Activated B cell treated with CpG ODN at 0.5 μM for 24 hours (primary cell): ENCODE data around the gene MEF2B. TPM values are rescaled to one million over a fixed set of nuclear protein-coding genes. Genes with fewer than 3 reads are reported as not detected.

Source experiments
- ATAC-seq: fragments of 200-7000 bp; cut with Tn5 transposase; one replicate; pipeline ENCODE4 v1.10.0; 2021; ENCODE audit warnings: low read depth, mild to moderate bottlenecking, moderate library complexity
- CTCF ChIA-PET: fragments of 350-600 bp; sonication (Branson Sonifier 250); formaldehyde crosslinking; loops from one replicate; lab custom pipeline; 2021; ENCODE audit warnings: antibody characterized with exemption; lab: Charles Lee
- POLR2A ChIA-PET: fragments of 350-600 bp; sonication (Branson Sonifier 250); formaldehyde crosslinking; loops from one replicate; lab custom pipeline; 2021; ENCODE audit warnings: antibody characterized with exemption; lab: Charles Lee
- DNase-seq: peaks from one replicate; pipeline ENCODE4 v3.0.0; 2022
- H3K27ac Mint-ChIP-seq: one replicate; pipeline ENCODE4 v1.8.0; 2020; ENCODE audit warnings: mixed read lengths
- H3K27me3 Mint-ChIP-seq: one replicate; pipeline ENCODE4 v1.8.0; 2021; ENCODE audit warnings: mixed read lengths
- H3K36me3 Mint-ChIP-seq: one replicate; pipeline ENCODE4 v1.8.0; 2021; ENCODE audit warnings: low read depth, mixed read lengths
- H3K4me1 Mint-ChIP-seq: one replicate; pipeline ENCODE4 v1.8.0; 2021; ENCODE audit warnings: mixed read lengths
- H3K4me3 Mint-ChIP-seq: one replicate; pipeline ENCODE4 v1.8.0; 2020; ENCODE audit warnings: mild to moderate bottlenecking, mixed read lengths
- H3K9me3 Mint-ChIP-seq: one replicate; pipeline ENCODE4 v1.8.0; 2020; ENCODE audit warnings: mixed read lengths
- intact Hi-C: fragments of 100-400 bp; cut with micrococcal nuclease; formaldehyde crosslinking; loops from one replicate; pipeline ENCODE4 v1.15.1; 2024
- total RNA-seq: library from RNA; stranded (reverse); gene quantifications from 2 replicates; pipeline ENCODE4 v1.2.3, GENCODE V29; 2022
- TF ChIP-seq, protein P1 (sequence below): fragments of 200-600 bp; IDR thresholded peaks from one replicate; pipeline ENCODE4 v1.8.0; 2022; ENCODE audit warnings: antibody characterized with exemption, mild to moderate bottlenecking

MEF2B gene
- total RNA-seq, 1 donor from 2014 or later: 15.5 TPM

DNA sequence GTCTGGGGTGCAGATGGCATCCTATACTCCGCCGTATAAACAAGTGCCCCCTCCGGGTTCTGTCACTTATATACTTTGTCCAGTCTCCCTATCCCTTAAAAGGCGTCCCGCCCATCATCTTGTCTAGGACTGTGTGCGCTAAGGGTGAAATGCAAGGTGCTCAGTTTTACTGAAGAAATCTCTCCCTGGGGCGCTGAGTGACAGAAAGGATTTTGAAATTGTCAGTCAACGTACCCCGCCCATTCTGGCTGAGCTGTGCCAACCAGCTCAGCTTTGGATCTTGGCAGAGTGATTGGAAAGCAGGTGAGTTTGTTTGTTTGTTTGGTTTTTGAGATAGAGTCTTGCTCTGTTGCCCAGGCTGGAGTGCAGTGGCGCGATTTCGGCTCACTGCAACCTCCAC lies 27.7 kb downstream of the MEF2B start:
- H3K4me1 Mint-ChIP-seq: peaks cover 19% of the 10 kb centered on the region
- DNase-seq (no peak), ATAC-seq (no peak)
- no peak overlapping the region for H3K27ac Mint-ChIP-seq
- CTCF ChIA-PET: interaction anchor here (0.7 to 6.3 kb wide), 3 partner anchors 32 to 90 kb away, joined by 3 to 43 read pairs (median 7); no protein-coding TSS in a partner anchor
- no peaks in the 10 kb centered on the region for H3K9me3 Mint-ChIP-seq
- H3K36me3 Mint-ChIP-seq: peaks cover 5% of the 10 kb centered on the region
- POLR2A ChIA-PET: interaction anchor here (0.5 to 2.2 kb wide), 2 partner anchors 27 to 197 kb away, joined by 4 to 9 read pairs; partner anchors contain the start of gene MEF2B
- TF ChIP-seq, protein P1, sequence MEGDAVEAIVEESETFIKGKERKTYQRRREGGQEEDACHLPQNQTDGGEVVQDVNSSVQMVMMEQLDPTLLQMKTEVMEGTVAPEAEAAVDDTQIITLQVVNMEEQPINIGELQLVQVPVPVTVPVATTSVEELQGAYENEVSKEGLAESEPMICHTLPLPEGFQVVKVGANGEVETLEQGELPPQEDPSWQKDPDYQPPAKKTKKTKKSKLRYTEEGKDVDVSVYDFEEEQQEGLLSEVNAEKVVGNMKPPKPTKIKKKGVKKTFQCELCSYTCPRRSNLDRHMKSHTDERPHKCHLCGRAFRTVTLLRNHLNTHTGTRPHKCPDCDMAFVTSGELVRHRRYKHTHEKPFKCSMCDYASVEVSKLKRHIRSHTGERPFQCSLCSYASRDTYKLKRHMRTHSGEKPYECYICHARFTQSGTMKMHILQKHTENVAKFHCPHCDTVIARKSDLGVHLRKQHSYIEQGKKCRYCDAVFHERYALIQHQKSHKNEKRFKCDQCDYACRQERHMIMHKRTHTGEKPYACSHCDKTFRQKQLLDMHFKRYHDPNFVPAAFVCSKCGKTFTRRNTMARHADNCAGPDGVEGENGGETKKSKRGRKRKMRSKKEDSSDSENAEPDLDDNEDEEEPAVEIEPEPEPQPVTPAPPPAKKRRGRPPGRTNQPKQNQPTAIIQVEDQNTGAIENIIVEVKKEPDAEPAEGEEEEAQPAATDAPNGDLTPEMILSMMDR: no peak
- no peaks in the 10 kb centered on the region for H3K27me3 Mint-ChIP-seq
- H3K4me3 Mint-ChIP-seq: no peak overlapping the region
- intact Hi-C loops: no loop called here

DNA sequence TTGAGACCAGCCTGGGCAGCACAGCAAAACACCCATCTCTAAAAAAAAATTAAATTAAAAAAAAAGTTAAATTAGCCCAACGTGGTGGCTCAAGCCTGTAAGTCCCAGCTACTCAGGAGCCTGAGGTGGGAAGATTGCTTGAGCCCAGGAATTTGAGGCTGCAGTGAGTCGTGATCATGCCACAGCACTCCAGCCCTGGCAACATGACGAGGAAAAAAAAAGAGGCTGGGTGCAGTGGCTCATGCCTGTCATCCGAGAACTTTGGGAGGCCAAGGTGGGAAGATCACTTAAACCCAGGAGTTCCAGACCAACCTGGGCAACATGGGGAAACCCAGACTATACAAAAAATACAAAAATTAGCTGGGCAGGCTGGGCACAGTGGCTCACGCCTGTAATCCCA lies 29.6 kb downstream of the MEF2B start:
- POLR2A ChIA-PET: no interaction called here

DNA sequence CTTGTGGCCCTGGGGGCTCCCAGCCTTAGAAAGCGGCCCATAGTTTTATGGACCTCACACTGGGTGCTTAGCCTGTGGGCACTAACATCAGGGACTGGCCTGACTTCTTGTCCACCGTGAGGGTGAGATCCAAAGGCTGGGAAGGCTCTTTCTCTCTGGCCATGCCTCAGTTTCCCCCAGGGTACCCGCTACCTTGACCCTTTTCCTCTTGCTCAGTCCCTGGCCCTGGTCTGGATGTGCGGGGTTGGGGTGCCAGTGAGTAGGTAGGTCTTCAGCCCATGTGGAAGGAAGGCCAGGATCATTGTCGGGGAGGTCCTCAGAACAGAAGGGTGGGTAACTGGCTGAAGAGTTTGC lies 30.2 kb downstream of the MEF2B start:
- Mint-ChIP-seq H3K4me1 (peaks cover 28% of the 10 kb centered on the region), H3K9me3 (no peaks in the 10 kb centered on the region), H3K27ac (peak overlapping the region; percentile 35), H3K4me3 (no peak overlapping the region), H3K27me3 (no peaks in the 10 kb centered on the region), H3K36me3 (peaks cover 2% of the 10 kb centered on the region)
- ChIA-PET CTCF (interaction anchor here (0.7 to 6.3 kb wide), 3 partner anchors 13 to 35 kb away, joined by 3 to 43 read pairs (median 3); no protein-coding TSS in a partner anchor), POLR2A (no interaction called here)
- DNase-seq (no peak), ATAC-seq (no peak)
- intact Hi-C loops: loop anchor here (1.0 to 10.0 kb wide), 4 partner anchors 52 to 675 kb away; partner anchors contain the start of genes BORCS8, COPE, DDX49 and RFXANK
- TF ChIP-seq, protein P1: no peak

More for the DNA sequence above, 29.6 kb downstream of the MEF2B start:
- DNase-seq (no peak), ATAC-seq (no peak)
- peaks cover 25% of the 10 kb centered on the region for H3K4me1 Mint-ChIP-seq
- intact Hi-C loops: no loop called here
- peaks cover 2% of the 10 kb centered on the region for H3K36me3 Mint-ChIP-seq
- CTCF ChIA-PET: interaction anchor here (0.6 to 6.3 kb wide), 7 partner anchors 14 to 722 kb away, joined by 3 to 43 read pairs (median 5); no protein-coding TSS in a partner anchor
- no peak overlapping the region for H3K4me3 Mint-ChIP-seq
- no peak overlapping the region for H3K27ac Mint-ChIP-seq
- H3K27me3 Mint-ChIP-seq: no peaks in the 10 kb centered on the region
- TF ChIP-seq, protein P1: no peak
- no peaks in the 10 kb centered on the region for H3K9me3 Mint-ChIP-seq

DNA sequence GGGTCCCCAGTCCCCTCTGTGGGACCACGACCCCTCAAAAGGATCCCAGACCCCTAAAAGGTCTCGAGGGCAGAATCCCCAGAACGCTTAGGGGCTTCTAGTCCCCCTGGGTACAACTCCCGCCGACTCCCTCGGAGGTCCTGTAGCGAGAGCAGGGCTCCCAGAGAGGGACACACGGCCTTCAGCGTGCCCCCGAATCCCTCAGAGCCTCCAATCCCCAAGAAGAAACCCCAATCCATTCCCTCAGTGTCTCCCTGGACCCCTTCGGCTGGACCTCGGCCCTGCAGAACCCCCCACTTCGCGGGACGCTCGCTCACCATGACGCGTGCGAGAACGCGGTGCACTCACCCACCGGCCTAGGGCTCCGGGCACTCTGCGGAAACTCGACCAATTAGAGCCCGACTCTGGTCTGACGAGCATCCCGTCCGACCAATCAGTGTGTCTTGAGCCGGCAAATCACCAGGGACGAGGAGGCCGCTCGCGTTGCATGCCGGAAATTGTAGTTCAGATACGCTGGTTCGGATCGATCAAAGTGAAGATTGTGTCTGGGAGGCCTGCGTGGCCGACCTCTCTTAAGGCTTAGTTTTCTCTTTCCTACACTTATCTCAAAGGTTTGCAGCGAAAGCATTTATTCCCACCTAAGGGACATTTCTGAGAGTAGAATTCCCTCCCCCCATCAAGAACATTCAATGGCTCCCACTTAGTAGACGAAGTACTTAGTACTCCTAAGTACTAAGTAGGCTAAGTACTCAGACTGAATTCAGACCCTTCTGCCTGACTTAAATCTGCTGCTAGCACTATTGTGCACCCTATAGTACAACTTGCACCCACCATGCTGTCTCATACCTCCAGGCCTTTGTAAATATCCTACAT lies 31.7 kb downstream of the MEF2B start, which contains the start of gene TMEM161A:
Gene TMEM161A, minus strand, starts transcription at position 370 of the 873 bp plus-strand sequence. Its CDS starts 50 bp downstream, at position 320.
- DNase-seq (peak; percentile 90), ATAC-seq (peak; percentile 99)
- POLR2A ChIA-PET: interaction anchor here (0.7 kb wide), 1 partner anchor 79 kb away, joined by 3 read pairs; no protein-coding TSS in a partner anchor
- intact Hi-C loops: loop anchor here (1.0 to 10.0 kb wide), 4 partner anchors 75 to 674 kb away; partner anchors contain the start of genes ARMC6, COPE, DDX49 and SLC25A42
- no peaks in the 10 kb centered on the region for H3K27me3 Mint-ChIP-seq
- peak within 1 kb of the TSS; percentile 98 for H3K4me3 Mint-ChIP-seq
- TF ChIP-seq, protein P1: no peak
- H3K27ac Mint-ChIP-seq: peak within 1 kb of the TSS; percentile 90
- peaks cover 30% of the 10 kb centered on the region for H3K4me1 Mint-ChIP-seq
- no peaks in the 10 kb centered on the region for H3K9me3 Mint-ChIP-seq
- CTCF ChIA-PET: interaction anchor here (1.0 to 6.3 kb wide), 3 partner anchors 36 to 84 kb away, joined by 3 to 43 read pairs (median 4); no protein-coding TSS in a partner anchor
- peaks cover 2% of the 10 kb centered on the region for H3K36me3 Mint-ChIP-seq
